Tibial artery (tissue), 4 donors: ENCODE measurements around the gene KCNJ6.

Source experiments
- DNase-seq, 2 donors: peaks; one replicate each; pipeline ENCODE4 v3.0.0-alpha.2; 2019
- H3K27ac ChIP-seq, 2 donors: fragments of 200-600 bp; sonication (generic) in 1 of 2; 1 replicate in 1 of 2; 2 replicates in 1 of 2; pipeline ENCODE4 v1.5.1; 2018 to 2019; ENCODE audit warnings: mild to moderate bottlenecking in 1 of 2
- H3K27me3 ChIP-seq, 2 donors: fragments of 200-600 bp; sonication (generic) in 1 of 2; one replicate each; pipeline versions ENCODE4 v1.5.1 to v1.6.0; 2016 to 2019
- H3K36me3 ChIP-seq, 3 donors: fragments of 200-600 bp; sonication (generic) in 2 of 3; one replicate each; pipeline ENCODE4 v1.5.1; 2016 to 2019; ENCODE audit warnings: mild to moderate bottlenecking in 2 of 3
- H3K4me1 ChIP-seq, 4 donors: fragments of 200-600 bp; sonication (generic) in 2 of 4; 1 replicate in 3 of 4; 2 replicates in 1 of 4; pipeline ENCODE4 v1.5.1; 2016 to 2019
- H3K4me3 ChIP-seq, 2 donors: fragments of 200-600 bp; sonication (generic) in 1 of 2; 1 replicate in 1 of 2; 2 replicates in 1 of 2; pipeline ENCODE4 v1.5.1; 2018 to 2019; ENCODE audit warnings: mild to moderate bottlenecking in 2 of 2
- H3K9me3 ChIP-seq, 3 donors: fragments of 200-600 bp; sonication (generic) in 1 of 3; one replicate each; pipeline ENCODE4 v1.5.1; 2016 to 2019
- intact Hi-C: fragments of 100-400 bp; cut with DNase I; formaldehyde crosslinking; loops from one replicate; pipeline ENCODE4 v1.15.0; 2023; ENCODE audit warnings: low total_unique reads
- TF ChIP-seq, protein P1 (sequence below), 2 experiments: fragments of 200-600 bp in 1 of 2; fragments of 450-650 bp in 1 of 2; IDR thresholded peaks; one replicate each; pipeline ENCODE4 v1.5.1; 2017 to 2019; ENCODE audit warnings: antibody characterized with exemption in 2 of 2, mild to moderate bottlenecking in 1 of 2, moderate library complexity in 1 of 2

Gene KCNJ6

DNA sequence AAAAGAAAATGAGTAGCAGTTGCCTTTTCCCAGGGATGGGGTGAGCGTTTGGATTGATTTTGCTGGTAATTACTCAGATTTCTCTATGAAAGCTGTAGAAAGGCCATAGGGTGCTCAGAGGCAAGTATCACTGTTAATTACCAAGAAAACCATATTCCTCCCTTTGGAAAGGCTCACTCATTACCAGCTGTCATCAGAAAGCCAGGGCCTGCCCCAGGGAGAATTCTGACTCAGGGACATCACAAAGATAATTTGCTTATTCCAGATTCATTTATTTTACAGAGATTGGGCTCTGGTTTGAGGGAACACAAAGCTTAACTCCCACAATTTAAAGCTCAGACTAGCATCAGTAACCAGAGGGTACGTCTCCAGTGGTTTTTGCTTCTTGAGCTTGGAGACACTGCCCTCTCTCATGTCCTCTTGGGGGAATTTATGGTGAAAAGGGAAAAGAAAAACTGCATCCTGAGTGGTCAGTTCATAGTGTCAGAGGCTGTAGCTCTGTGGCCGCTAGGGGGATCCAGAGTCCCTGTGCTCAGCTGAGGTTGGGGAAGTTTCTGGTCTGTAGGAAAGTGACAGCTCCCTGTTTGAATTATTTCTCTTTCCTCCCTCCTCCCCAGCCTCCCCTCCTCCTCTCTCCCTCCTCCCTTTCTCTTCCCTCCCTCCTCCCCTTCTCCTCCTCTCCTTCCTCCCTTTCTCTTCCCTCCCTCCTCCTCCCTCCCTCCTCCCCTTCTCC, 204.3 kb downstream of the KCNJ6 start:
- no peak overlapping the region for H3K4me3 ChIP-seq
- H3K36me3 ChIP-seq: no peaks in the 10 kb centered on the region
- no peaks in the 10 kb centered on the region for H3K27me3 ChIP-seq
- peaks cover 0 to 37% (median 12%) of the 10 kb centered on the region in 4 donors for H3K4me1 ChIP-seq
- intact Hi-C loops: loop anchor here (2.0 to 5.0 kb wide), 3 partner anchors 203 to 640 kb away; no protein-coding TSS in a partner anchor
- DNase-seq: peak; percentile 59 to 80
- peak overlapping the region; percentile 71 to 73 for H3K27ac ChIP-seq
- TF ChIP-seq, protein P1, sequence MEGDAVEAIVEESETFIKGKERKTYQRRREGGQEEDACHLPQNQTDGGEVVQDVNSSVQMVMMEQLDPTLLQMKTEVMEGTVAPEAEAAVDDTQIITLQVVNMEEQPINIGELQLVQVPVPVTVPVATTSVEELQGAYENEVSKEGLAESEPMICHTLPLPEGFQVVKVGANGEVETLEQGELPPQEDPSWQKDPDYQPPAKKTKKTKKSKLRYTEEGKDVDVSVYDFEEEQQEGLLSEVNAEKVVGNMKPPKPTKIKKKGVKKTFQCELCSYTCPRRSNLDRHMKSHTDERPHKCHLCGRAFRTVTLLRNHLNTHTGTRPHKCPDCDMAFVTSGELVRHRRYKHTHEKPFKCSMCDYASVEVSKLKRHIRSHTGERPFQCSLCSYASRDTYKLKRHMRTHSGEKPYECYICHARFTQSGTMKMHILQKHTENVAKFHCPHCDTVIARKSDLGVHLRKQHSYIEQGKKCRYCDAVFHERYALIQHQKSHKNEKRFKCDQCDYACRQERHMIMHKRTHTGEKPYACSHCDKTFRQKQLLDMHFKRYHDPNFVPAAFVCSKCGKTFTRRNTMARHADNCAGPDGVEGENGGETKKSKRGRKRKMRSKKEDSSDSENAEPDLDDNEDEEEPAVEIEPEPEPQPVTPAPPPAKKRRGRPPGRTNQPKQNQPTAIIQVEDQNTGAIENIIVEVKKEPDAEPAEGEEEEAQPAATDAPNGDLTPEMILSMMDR (IDR thresholded peaks at IDR 0.05): peak; percentile 78 to 89
- H3K9me3 ChIP-seq: no peaks in the 10 kb centered on the region

DNA sequence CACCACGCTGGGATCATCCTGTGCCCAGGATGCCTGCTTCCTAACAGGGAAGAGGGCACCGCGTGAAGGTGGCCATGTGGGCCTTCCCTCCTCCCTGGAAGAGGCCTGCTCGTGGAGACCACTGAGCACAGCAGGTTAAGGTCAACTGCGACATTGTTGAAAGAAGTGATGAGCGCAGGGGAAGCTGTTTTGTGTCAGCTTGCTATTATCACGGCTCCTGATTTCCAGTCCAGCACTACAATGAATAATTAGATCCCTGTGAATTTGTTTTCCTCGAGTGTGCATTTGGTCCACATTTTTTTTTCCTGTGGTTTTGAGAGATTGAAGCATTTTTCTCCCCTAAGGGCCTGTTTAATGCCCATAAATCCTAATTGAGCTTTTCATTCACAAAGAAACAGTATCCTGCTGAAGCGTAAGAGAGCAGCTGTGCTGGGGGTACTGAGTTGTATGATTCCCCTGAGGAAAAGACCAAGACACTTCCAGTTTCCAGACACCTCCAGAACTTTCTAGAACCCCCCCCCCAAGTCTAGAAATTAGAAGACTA, 204.9 kb downstream of the KCNJ6 start:
- intact Hi-C loops: loop anchor here (5.0 kb wide), 2 partner anchors 416 to 641 kb away; no protein-coding TSS in a partner anchor
- Histone ChIP-seq H3K9me3 (no peaks in the 10 kb centered on the region), H3K4me1 (peaks cover 0 to 37% (median 12%) of the 10 kb centered on the region in 4 donors), H3K27me3 (no peaks in the 10 kb centered on the region), H3K27ac (peak overlapping the region; percentile 71 to 73), H3K4me3 (no peak overlapping the region), H3K36me3 (no peaks in the 10 kb centered on the region)
- DNase-seq: no peak
- TF ChIP-seq, protein P1 (IDR thresholded peaks at IDR 0.05): no peak

GRCh38 chr21:37710546-37711285, 205.5 kb downstream of the KCNJ6 start:
- DNase-seq: peak in 1 of 2 donors; percentile 68
- H3K4me1 ChIP-seq: peaks cover 0 to 37% (median 12%) of the 10 kb centered on the region in 4 donors
- H3K27ac ChIP-seq: peak overlapping the region; percentile 71 to 73
- intact Hi-C loops: loop anchor here (5.0 kb wide), 2 partner anchors 417 to 642 kb away; no protein-coding TSS in a partner anchor
- H3K27me3 ChIP-seq: no peaks in the 10 kb centered on the region
- no peaks in the 10 kb centered on the region for H3K36me3 ChIP-seq
- H3K9me3 ChIP-seq: no peaks in the 10 kb centered on the region
- H3K4me3 ChIP-seq: no peak overlapping the region
- TF ChIP-seq, protein P1 (IDR thresholded peaks at IDR 0.05): no peak

- DNase-seq: no peak
- Histone ChIP-seq H3K27ac (no peak overlapping the region), H3K4me3 (no peak overlapping the region), H3K36me3 (no peaks in the 10 kb centered on the region), H3K4me1 (peaks cover 0 to 13% (median 0%) of the 10 kb centered on the region in 4 donors), H3K27me3 (no peaks in the 10 kb centered on the region), H3K9me3 (no peaks in the 10 kb centered on the region)
- intact Hi-C loops: no loop called here
- TF ChIP-seq, protein P1 (IDR thresholded peaks at IDR 0.05): no peak
Observed at GRCh38 chr21:37704751-37705150, 211.5 kb downstream of the KCNJ6 start.

DNA sequence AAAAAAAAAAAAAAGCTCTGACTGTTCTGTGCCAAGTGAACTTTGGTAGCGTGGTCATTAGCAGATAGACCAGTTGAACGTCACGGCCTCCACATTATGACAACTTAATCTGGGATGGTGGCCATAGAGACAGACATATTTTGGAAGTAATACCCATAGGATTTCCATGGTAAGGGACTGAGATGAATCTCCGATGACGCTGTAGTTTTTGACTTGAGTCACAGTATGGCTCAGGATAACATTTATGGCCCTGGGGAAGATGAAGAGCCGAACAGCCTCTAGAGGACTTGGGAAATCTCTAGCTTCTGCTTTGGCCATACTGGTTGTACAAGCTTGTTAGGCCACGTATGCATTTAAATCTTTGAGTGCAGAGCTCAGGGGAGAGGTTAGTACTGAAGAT, 214.0 kb downstream of the KCNJ6 start:
- H3K36me3 ChIP-seq: no peaks in the 10 kb centered on the region
- no peak for DNase-seq
- no peaks in the 10 kb centered on the region for H3K27me3 ChIP-seq
- H3K4me3 ChIP-seq: no peak overlapping the region
- no peak overlapping the region for H3K27ac ChIP-seq
- TF ChIP-seq, protein P1 (IDR thresholded peaks at IDR 0.05): no peak
- intact Hi-C loops: no loop called here
- H3K4me1 ChIP-seq: no peaks in the 10 kb centered on the region
- no peaks in the 10 kb centered on the region for H3K9me3 ChIP-seq
